ENCODE measurements around the gene HOXC9. TPM values are rescaled to one million over a fixed set of nuclear protein-coding genes. Genes with fewer than 3 reads are reported as not detected.

Gene HOXC9
- total RNA-seq, 2 donors from 2014 or later: 0.23 to 3.0 TPM

- Histone ChIP-seq H3K4me1 (replicated peaks) (no peaks in the 10 kb centered on the region), H3K27me3 (replicated peaks; ENCODE audit: insufficient read depth) (peaks cover 80% of the 10 kb centered on the region), H3K9me3 (no peaks in the 10 kb centered on the region), H3K36me3 (no peaks in the 10 kb centered on the region), H3K4me3 (no peak overlapping the region), H3K27ac (no peak overlapping the region)
- intact Hi-C loops (cut with DNase I): no loop called here
- no peak for TF ChIP-seq POLR2A (IDR thresholded peaks at IDR 0.05)
- TF ChIP-seq CTCF (IDR thresholded peaks at IDR 0.05): no peak
- no peak for TF ChIP-seq POLR2AphosphoS5 (IDR thresholded peaks at IDR 0.05)
- 29% methylated on average over 3 of the region's 3 CpGs for WGBS
- no peak for DNase-seq (ENCODE audit: low spot score)
Measured at GRCh38 chr12:54048406-54049093, 48.6 kb downstream of the HOXC9 start.

GRCh38 chr12:54049108-54049507, 49.1 kb downstream of the HOXC9 start:
- peaks cover 83% of the 10 kb centered on the region for H3K27me3 ChIP-seq (replicated peaks; ENCODE audit: insufficient read depth)

DNA sequence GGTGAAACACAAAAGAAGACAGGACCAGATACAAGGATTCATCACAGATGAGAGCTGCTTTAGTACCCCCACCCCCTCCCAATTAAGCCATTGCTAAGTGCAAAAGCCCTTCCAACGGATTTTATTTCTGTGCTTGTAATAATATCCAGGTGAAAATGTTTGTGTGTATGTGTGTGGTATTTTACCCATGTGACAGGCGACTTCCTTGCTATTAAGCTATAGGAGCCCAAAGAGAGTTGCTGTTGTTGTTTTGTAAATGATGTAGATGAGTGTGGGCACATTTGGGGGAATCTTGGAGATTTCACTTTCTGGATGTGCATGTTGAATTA, 50.5 kb downstream of the HOXC9 start:
- no peak for DNase-seq (ENCODE audit: low spot score)
- no peaks in the 10 kb centered on the region for H3K4me1 ChIP-seq (replicated peaks)
- intact Hi-C loops (cut with DNase I): no loop called here
- WGBS: 9% methylated on average over 2 of the region's 2 CpGs
- peaks cover 84% of the 10 kb centered on the region for H3K27me3 ChIP-seq (replicated peaks; ENCODE audit: insufficient read depth)
- H3K9me3 ChIP-seq: no peaks in the 10 kb centered on the region
- no peak overlapping the region for H3K4me3 ChIP-seq
- TF ChIP-seq POLR2A (IDR thresholded peaks at IDR 0.05) (no peak), CTCF (IDR thresholded peaks at IDR 0.05) (no peak), POLR2AphosphoS5 (IDR thresholded peaks at IDR 0.05) (no peak)
- no peaks in the 10 kb centered on the region for H3K36me3 ChIP-seq
- H3K27ac ChIP-seq: no peak overlapping the region

More at GRCh38 chr12:54049108-54049507, 49.1 kb downstream of the HOXC9 start:
- Histone ChIP-seq H3K4me1 (replicated peaks) (no peaks in the 10 kb centered on the region), H3K9me3 (no peaks in the 10 kb centered on the region), H3K27ac (no peak overlapping the region), H3K36me3 (no peaks in the 10 kb centered on the region), H3K4me3 (no peak overlapping the region)
- intact Hi-C loops (cut with DNase I): no loop called here
- WGBS: 31% methylated on average over 6 of the region's 6 CpGs
- TF ChIP-seq POLR2A (IDR thresholded peaks at IDR 0.05) (no peak), CTCF (IDR thresholded peaks at IDR 0.05) (no peak), POLR2AphosphoS5 (IDR thresholded peaks at IDR 0.05) (no peak)
- no peak for DNase-seq (ENCODE audit: low spot score)

DNA sequence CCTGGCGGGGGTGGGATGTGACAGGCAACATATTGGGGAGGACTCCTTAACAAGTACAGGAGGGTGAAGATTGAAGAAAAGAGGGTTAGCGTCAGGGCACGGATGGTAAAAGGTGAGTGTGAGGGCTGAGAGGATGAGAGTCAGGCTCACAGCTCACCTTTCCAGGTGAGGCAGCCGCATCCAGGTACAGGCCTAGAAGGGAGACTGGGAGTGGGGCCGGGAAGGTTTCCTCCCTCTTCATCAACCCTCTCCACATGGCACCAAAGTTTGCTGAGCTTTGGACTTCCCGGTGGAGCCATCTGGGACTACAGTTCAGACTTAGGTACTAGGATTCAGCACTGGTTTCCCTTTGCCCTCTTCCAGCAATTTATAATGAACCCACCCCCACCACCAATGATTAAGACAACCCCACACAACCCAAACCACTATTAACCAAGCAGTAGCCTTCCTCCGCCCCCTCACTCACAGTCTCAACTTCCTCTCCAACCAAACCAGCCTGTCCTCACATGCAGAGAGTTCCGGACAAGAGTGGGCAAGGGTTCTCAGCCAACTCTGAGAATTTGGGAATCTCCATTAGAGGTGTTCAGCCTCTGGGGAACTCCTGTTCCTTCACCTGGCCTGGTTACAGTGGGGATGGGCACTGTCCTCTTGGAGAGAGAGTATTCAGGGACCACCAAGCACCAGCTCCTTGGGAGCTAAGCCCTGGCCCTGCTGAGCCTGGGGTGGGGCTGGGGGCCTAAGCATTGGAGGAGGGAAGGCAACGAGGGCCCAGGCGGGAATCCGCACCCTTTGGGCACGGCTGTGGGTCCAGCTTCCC, 51.3 kb downstream of the HOXC9 start:
- TF ChIP-seq CTCF (IDR thresholded peaks at IDR 0.05) (no peak), POLR2A (IDR thresholded peaks at IDR 0.05) (no peak), POLR2AphosphoS5 (IDR thresholded peaks at IDR 0.05) (no peak)
- no peak overlapping the region for H3K4me3 ChIP-seq
- H3K27me3 ChIP-seq (replicated peaks; ENCODE audit: insufficient read depth): peaks cover 81% of the 10 kb centered on the region
- H3K36me3 ChIP-seq: no peaks in the 10 kb centered on the region
- no peaks in the 10 kb centered on the region for H3K9me3 ChIP-seq
- no peaks in the 10 kb centered on the region for H3K4me1 ChIP-seq (replicated peaks)
- intact Hi-C loops (cut with DNase I): no loop called here
- WGBS: 20% methylated on average over 12 of the region's 12 CpGs
- H3K27ac ChIP-seq: no peak overlapping the region
- DNase-seq (ENCODE audit: low spot score): no peak
